A549 treated with CpdA at 1 μM for 4 hours (cell line): ENCODE results near the gene MYL12B. TPM values are rescaled to one million over a fixed set of nuclear protein-coding genes. Genes with fewer than 3 reads are reported as not detected.

Source experiments
- total RNA-seq: library from RNA; stranded (reverse); fragments of 200-300 nt; extraction: Qiagen RNA extraction; gene quantifications from 5 replicates; pipeline ENCODE4 v1.2.3, GENCODE V29; 2022; ENCODE audit warnings: low read depth

MYL12B gene
- 380 to 423 TPM (median 389 TPM) in 5 replicates for total RNA-seq

DNA sequence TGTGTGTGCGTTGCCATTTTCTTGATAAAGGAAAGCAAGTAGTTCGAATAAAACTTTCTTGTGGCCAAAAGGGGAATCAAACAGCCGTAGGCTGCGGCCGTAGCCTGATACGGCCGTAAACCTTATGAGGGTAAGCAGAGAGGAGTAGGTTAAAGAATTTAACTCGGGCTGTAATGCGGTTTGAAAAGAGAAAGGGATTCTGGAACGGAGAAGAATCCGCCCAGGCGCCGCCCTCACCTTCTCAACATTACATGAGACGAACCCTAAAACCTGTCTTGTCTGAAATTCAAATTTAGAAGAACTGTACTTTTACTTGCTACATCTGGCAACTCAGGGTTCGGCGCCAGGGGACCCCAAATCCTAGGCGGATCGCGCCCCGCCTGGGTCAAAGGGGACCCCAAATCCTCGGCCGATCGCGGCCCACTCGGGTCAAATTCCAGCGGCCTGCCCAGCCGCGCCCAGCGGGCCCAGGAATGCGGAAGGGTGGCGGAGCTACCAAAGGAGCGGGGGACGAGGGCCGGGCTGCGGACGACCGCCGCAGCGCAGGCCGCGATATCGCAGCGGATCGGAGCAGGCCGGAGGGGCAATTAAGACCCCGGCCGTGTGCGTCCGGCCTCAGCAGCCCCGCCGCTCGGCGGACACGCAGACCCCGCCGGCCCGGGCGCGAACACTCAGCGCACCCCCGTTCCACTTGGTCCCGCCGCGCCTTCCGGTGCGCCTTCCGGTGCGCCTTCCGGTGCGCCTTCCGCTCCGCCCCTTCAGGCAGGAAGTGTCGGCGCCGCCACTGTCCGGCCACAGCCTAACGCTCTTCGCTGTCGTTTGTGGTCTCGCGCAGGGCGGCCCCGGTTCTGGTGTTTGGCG lies at the start of gene MYL12B:
MYL12B (plus strand) TSS at position 761 of the 861 bp plus-strand sequence. CDS start 10,766 bp downstream, outside the sequence.

DNA sequence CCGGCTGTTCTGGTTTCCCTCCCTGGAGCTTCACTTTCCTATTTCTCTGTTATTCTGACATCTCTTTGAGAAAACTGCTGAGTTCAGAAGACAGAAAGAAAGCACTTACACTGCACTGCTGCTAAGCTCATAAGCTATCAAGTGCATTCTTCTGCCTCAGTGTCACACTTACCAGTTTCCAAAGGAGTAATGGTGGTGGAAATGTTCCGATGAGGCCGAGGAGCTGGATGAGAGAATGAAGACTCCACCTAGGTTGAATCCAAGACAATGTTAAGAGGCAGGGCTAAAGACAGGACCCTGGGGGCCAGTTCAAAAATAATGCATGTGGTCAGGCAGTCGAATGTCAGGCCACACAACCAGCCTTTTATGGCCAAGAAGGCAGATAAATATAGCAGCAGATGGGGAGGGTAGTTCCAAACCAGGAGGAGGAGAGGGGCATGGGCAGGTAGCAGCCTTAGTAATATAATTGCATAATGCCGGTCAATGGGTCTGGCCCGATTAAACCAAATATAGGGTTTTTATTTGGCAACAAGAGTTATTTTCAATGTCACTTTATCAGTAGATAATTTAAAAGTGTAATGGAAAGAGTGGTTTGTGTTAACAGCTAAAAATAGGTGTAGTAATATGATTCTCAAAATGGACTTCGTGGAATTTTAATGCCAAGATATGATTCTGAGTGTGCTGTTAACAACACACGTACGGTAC lies 42.1 kb upstream of the MYL12B start, which contains the start of gene MYOM1:
MYOM1 (minus strand) TSS at position 338 of the 705 bp plus-strand sequence. CDS start 4,745 bp downstream, outside the sequence.

DNA sequence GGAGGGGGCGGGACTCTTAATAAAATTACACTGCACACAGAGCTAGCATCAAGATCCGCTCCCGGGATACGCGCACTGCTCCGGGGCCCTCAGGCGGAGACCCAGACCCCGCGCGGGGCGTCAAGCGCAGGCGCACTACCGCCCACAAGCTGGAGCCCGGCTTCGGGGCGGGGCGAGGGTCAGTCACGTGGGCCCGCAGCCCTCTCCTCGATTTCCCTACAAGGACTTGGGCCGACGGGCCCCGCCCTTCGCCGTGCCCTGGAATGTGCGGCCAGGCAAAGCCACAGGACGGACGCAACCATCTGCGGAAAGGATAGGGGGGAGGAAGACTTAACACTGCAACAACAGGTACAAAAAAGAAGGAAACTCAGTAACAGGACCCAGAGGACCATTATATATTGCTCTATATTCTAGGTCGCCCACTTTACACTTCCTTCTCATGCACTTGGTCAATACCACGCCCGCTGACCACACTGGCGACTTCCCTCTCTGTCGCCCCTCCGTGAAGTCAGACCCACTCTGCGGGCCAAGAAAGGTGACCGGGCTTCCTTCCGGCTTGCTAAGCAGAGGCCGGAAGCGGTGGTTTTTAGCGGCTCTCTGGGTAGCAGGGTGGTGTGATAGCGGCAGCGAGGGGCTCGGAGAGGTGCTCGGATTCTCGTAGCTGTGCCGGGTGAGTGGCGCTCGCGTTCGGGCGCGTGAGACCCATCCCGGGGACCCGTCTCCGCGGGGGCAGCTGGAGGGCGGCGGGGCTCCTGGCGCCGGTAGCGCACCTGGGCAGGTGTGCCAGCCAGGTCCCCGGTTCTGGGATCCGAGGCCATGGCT lies 14.5 kb upstream of the MYL12B start, which contains the start of gene MYL12A:
MYL12A (plus strand) TSS at position 562 of the 822 bp plus-strand sequence. CDS start 5,447 bp downstream, outside the sequence.

Other genes with a start within 250 kb of the MYL12B start
- gene LPIN2, start 249.0 kb upstream of the MYL12B start, total RNA-seq, result 12.2 to 15.9 TPM (median 14.7 TPM) in 5 replicates
- 0.11 to 0.26 TPM (median 0.16 TPM) in 5 replicates for gene MYOM1, start 42.2 kb upstream of the MYL12B start, total RNA-seq
- gene MYL12A, start 14.3 kb upstream of the MYL12B start, total RNA-seq, result 271 to 348 TPM (median 296 TPM) in 5 replicates
- gene TGIF1, start 188.0 kb downstream of the MYL12B start, total RNA-seq, result 115 to 173 TPM (median 162 TPM) in 5 replicates